A549 treated with Mapracorat at 1 μM for 4 hours (cell line): ENCODE data around the gene CHD9NB. TPM values are rescaled to one million over a fixed set of nuclear protein-coding genes. Genes with fewer than 3 reads are reported as not detected.

ENCODE experiments used
- total RNA-seq: library from RNA; stranded (reverse); fragments of 200-300 nt; extraction: Qiagen RNA extraction; gene quantifications from 5 replicates; pipeline ENCODE4 v1.2.3, GENCODE V29; 2022

Gene CHD9NB
- total RNA-seq = 1.1 to 1.3 TPM (median 1.2 TPM) in 5 replicates

GRCh38 chr16:53052519-53053501 is at the start of gene CHD9NB:
Gene CHD9NB (minus strand): TSS chr16:53052897. CDS start chr16:53044158, 8,739 bp downstream.

GRCh38 chr16:53054670-53055485 is 2.2 kb upstream of the CHD9NB start, which contains the start of gene CHD9:
Gene CHD9 (plus strand): TSS chr16:53054991. CDS start chr16:53156090, 101,099 bp downstream.

Other genes starting within 250 kb of the CHD9NB start
- 11.3 to 18.5 TPM (median 16.2 TPM) in 5 replicates for gene CHD9, start 2.1 kb upstream of the CHD9NB start, total RNA-seq